NOMO-1 treated with DMSO at 0.1 percent for 48 hours (cell line): ENCODE measurements around the gene DPRX.

Source experiments
- DNase-seq: peaks from one replicate; lab custom pipeline; 2025; ENCODE audit not compliant: unreplicated experiment; lab: John Stamatoyannopoulos, UW

The DPRX gene, protein sequence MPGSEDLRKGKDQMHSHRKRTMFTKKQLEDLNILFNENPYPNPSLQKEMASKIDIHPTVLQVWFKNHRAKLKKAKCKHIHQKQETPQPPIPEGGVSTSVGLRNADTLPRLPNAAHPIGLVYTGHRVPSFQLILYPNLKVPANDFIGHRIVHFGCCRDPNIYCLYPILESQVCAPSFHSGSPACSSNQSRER

DNA sequence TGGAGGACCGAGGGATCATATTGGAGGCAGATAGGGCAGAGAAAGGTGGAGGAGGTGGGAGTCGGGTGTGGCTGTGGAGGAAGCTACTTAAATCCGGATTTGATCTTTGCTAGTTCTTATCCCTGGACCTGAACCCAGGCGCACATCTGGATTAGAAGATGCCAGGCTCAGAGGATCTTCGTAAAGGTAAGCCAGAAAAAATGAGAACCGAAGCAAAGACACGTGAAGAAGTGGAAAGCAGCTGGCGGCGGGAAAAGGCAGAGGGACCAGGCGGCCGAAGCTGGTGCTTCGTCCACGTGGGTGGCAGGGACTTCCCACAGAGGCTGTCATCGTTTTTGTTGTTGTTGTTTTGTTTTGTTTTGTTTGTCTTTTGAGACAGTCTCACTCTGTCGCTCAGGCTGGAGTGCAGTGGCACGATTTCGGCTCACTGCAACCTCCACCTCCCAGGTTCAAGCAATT, at the start of gene DPRX:
Gene DPRX, plus strand, starts transcription at position 51 of the 459 bp plus-strand sequence. Its CDS starts 108 bp downstream, at position 159.
- no peak for DNase-seq

DNA sequence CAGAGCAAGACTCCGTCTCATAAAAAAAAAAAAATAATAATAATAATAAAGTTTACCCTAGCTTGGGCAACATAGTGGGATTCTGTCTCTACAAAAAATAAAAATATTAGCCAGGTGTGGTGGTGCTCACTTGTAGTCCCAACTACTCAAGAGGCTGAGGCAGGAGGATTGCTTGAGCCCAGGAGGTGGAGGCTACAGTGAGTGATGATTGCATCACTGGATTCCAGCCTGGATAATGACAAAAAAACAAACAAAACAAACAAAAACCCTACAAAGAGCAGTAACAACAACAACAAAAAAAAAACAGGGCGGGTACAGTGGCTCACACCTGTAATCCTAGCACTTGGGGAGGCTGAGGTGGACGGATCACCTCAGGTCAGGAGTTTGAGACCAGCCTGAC, 48.6 kb upstream of the DPRX start:
- DNase-seq: no peak

DNA sequence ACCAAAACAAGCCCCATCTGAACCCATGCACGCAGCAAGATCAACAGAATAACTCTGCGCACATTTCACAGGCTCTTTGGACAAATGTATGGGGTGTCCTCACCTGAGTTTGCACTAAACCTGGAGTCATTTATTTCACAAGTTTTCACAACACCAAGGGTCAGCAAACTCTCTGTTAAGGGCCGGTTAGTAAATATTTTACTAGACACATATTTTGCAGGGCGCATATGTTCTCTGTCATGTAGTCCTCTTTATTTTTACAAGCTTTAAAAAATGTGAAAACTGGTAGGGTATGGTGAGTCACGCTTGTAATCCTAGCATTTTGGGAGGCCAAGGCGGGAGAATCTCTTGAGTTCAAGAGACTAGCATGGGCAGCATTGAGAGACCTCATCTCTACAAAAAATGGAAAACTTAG, 45.5 kb upstream of the DPRX start:
- DNase-seq: no peak

DNA sequence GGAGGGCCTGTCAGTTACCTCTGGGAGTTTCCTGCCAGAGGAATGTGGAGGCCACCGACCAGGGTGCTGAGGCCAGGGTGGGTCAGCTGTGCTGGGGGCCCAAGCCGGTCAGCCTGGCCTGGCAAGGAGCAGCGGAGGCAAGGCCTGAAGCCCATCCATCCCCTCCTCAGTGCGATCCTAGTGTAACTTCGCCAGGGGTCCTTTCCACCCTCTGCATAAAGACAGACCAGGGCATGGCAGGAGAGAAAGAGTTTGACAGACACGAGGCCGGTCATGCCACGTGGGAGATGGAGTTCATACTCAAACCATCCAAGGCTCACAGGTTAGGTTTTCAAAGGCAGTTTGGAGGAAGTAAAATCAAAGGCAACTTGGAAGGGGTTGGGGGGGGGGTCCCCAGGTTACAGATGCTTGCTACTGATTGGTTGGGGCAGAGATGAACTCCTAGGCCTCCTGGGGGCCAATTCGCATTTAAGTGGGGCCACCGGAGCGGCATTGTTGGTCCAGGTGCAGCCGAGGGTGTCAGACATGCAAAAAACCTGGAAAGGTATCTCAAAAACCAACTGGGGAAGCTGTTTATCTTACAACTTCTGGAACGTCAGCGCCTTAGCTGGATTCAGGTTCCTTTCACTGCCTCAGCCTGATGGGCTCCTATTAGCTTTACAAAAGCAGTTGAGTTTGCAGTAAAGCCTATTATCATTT, 36.8 kb upstream of the DPRX start:
- DNase-seq: no peak

DNA sequence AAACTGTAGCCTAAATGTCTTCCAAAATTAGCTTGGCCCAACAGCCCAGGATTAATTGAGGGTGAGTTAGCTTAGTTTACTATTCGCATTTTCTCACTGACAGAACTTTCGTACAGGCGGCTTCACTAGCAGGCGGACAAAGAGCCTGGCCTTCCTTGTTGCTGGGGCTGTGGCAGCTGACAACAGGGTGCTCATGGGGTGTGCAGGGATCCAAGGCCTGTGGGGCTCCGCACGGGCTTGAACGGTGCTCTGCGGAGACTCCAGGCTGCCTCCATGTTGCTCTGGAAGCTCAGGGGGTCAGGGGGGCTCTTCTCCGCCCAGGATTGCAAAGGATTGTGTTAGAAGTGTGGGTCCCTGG, 36.3 kb upstream of the DPRX start:
- no peak for DNase-seq

DNA sequence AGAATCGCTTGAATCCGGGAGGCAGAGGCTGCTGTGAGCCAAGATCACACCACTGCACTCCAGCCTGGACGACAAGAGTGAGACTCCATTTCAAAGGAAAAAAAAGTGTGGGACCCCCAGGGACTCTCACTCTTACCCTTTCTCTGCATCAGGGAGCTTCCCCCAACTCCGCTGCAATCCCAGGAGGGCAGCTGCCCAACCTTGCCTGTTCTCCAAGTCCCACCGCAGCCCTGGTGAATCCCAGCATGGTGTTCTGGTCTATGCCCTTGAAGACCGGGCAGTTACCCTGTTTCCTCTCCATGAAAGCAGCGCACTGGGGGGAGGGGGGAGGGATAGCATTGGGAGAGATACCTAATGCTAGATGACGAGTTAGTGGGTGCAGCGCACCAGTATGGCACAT, 35.7 kb upstream of the DPRX start:
- no peak for DNase-seq

DNA sequence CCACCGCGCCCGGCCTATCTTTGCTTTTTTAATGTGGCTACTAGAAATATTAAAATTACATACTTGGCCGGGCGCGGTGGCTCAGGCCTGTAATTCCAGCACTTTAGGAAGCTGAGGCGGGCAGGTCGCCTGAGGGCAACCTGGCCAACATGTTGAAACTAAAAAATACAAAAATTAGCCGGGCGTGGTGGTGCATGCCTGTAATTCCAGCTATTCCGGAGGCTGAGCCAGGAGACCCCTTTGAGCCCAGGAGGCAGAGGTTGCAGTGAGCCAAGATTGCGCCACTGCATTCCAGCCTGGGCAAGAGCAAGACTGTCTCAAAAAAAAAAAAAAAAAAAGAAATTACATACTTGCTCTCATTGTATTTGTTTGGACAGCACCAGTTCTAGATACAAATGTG, 34.8 kb upstream of the DPRX start:
- DNase-seq: no peak

DNA sequence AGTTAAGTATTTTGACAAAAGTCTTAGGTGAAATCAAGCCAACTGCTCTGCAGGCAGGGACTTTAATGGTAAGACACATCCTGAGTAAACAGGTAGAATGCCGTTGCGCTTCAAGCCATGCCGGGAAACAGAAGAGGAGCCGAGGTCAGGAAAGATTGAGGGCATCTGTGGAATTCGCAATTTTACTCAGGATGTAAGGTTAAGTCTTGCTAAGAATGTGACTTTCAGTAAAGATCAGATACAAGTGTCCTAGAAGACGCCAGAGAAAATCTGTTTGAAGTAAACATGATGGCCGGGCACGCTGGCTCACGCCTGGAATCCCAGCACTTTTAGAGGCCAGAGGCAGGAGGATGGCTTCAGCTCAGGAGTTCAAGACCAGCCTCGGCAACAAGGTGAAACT, 33.4 kb upstream of the DPRX start:
- no peak for DNase-seq

DNA sequence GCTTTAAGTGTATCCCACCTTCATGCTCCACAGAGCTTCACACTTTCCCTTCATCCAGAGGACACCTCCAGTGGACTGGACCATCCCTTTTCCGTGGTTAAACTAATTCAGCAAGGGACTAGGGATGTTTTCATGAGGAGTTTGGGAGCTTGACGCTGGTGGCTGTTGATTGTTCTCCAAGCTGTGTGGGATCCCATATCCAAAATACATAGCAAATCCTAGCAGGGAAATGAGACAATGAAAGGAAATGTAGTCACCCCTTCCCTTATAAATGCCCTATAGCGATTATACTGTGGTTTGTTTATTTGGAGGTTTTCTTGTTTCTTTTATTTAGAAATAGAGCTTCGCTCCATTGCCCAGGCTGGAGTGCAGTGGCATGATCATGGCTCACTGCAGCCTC, 31.6 kb upstream of the DPRX start:
- no peak for DNase-seq

DNA sequence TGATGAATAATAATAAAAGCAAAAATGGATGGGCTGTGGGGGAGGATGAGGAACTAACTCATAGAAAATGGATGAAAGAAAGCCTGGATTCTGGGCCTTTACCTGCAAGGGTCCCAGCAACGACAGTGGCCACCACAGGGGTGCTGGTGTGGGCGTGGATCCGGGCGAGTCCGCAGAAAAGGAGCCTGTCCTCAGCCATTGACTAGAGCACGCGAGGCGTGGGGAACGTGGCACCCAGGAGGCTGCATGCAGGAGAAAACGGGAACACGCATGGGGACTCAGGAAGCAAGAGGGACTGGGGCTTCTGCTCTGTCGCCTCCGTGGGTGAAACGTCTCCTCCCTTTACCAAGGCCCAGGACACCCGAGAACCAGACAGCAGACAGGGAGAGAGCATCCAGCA, 25.8 kb upstream of the DPRX start:
- no peak for DNase-seq

DNA sequence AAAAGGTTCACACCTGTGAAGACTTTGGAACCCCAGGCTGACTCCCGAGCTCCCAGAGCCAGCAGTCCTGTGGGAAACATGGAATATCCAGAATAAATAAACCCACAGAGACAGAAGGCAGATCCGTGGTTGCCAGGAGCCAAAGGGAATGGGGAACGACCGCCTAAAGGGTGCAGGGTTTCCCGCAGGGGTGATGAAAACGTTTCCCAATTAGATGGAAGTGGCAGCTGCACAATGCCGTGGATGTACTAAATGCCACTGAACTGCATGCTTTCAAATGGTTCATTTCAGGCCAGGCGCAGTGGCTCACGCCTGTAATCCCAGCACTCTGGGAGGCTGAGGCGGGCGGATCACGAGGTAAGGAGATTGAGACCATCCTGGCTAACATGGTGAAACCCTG, 23.4 kb upstream of the DPRX start:
- no peak for DNase-seq

DNA sequence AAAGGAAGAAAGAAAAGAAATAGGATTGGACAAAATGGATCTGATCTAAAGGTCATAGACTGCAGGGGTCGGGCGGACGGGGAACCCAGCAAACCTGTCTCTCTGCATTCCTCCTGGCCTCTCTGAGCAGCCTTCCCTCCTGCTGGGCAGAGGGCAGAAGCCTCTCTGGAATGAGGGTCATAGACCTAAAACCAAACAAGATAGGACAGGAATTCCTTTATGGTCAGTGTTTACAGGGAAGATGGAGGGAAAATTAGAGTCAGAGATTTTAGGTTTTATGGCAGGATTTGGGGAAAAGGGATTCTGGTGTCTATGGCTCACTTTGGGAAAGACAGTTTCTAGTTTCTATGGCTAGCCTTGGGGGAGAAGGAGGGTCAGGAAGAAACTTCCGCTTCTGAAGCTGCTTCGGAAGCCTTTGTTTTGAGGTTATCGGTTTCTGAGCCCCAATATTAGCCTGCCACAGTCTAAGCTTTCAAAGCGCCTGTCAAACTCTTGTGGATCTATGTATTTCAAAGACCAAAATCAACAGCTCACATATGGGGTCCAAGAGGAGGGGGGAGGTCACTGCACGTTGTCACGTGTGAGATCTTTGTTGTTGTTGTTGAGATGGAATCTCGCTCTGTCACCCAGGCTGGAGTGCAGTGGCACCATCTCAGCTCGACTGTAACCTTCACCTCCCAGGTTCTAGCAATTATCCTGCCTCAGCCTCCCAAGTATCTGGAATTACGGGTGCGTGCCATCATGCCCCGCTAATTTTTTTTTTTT, 18.9 kb upstream of the DPRX start:
- DNase-seq: no peak

DNA sequence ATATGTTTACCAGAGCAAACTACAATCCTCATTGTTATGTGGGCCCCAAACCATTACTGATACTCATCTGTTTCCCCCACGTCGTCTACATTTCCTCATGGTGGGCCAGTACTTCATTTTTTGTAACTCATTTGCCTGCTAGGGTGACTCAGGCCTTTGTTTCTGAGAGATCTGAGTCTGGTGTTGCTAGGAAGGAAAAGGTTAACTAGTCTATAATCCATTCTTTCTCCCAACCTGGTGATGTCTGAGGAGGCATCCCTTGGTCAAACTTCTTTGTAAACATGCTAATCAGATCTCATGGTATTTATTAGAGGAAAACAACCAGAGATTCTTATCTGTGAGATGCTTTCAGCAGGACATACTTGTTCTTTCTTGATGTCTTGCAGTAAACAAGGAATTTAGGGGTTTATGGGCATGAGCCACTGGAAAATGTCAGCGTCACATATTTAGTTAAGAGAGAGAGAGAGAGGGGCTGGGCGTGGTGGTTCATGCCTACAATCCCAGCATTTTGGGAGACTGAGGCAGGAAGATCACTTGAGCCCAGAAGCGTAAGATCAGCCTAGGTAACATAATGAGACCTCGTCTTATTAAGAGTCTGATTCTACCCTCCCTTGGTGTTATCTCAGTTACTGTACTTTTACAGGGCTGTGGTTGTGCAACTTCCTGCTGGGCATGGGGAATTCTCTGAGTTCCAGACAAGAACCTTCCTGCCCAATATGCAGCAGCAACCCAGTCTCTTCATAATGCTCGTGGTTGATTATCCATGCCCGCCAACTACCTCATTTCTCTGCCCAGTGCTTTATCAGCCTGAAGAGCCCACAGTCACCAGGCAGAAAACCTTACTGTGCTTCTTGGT, 9.7 kb upstream of the DPRX start:
- no peak for DNase-seq

DNA sequence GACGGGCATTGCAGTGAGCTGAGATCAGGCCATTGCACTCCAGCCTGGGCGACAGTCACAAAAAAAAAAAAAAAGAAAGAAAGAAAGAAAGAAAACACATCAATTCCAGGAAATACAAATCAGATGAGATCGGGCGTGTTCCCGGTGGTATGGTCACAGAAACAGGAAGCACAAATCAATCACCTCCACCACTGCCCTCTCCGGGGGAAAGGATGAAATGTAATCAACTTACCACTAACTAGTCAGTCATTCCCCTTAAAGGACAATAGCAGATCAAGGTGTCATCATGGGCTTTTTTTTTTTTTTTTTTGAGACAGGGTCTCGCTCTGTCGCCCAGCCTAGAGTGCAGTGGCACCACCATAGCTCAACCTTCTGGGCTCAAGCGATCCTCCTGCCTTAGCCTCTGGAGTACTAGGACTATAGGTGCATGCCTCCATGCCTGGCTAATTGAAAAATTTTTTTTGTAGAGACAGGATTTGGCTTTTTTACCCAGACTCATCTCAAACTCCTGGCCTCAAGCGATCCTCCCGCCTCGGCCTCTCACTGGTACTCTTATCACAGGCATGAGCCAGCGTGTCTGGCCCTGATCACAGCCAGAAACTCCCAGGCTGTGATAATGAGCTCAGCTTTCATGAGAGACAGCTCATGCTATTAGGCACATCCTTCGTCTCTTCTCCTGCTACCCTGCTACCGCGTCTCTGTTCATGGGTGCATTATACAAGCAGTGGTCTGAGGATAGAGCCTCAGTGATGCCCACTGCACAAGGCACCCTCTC, 6.8 kb upstream of the DPRX start:
- DNase-seq: no peak

DNA sequence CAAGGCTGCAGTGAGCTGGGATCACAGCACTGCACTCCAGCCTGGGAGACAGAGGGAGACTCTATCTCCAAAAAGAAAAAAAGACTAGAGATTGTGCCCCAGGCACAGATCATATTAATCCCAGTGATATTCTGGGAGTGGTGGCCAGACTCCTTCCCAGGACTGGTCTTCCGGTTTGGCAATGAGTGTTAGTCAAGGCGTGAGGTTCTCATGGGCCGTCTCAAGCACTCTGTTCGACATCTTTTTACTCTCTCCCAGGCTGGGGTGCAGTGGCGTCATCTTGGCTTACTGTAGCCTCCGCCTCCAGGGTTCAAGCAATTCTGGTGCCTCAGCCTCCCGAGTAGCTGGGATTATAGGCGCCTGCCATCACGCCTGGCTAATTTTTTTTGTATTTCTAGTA, 5.3 kb upstream of the DPRX start:
- no peak for DNase-seq

DNA sequence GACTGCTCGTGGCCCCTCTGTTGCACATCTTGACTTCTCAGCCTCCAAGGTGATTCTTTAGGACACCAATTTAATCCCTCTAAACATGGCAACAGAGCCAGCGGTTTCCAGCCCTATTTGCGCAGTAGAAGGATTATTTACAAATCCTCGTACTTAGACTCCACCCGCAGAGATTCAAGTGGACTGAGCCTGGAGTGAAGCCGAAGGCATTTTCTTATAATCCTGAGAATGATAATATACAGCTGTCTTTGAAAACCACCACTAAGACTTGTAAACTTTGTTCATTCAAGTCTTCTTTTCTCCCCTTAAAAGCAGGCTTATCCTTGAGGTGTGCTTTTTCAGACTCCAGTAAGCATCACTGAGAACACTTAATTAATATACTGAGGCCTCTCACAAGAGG, 4.8 kb upstream of the DPRX start:
- no peak for DNase-seq

DNA sequence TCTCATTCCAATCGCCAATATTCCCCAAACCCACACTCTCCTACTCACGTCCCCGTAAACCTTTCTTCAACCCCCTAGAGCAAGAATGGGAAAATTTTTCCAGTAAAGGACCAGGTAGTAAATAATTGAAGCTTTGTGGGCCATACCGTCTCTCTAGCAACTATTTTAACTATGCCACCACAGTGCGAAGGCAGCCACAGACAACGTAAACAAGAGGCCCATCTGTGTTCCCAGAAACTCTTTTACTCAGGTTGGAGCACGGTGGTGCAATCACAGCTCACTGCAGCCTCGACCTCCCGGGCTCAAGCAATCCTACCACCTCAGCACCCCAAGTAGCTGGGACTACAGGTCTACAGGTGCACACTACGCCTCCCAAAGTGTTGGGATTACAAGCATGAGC, 3.0 kb downstream of the DPRX start:
- DNase-seq: no peak

DNA sequence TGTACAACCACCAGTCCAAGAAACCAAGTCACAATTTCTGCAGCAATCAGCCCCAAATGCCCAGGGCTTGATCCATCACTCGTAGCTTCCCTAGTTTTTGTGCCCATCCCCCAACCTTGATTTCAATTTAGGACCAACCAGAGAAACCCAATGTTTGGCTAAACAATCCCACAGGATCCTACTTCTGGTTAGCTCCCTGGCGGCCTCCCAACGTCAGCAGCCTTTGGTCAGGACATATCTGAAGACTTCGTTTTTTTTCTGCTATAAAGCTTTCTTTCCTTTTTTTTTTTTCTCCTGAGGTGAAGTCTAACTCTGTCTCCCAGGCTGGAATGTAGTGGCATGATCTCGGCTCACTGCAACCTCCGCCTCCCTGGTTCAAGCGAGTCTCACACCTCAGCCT, 7.7 kb downstream of the DPRX start:
- no peak for DNase-seq

DNA sequence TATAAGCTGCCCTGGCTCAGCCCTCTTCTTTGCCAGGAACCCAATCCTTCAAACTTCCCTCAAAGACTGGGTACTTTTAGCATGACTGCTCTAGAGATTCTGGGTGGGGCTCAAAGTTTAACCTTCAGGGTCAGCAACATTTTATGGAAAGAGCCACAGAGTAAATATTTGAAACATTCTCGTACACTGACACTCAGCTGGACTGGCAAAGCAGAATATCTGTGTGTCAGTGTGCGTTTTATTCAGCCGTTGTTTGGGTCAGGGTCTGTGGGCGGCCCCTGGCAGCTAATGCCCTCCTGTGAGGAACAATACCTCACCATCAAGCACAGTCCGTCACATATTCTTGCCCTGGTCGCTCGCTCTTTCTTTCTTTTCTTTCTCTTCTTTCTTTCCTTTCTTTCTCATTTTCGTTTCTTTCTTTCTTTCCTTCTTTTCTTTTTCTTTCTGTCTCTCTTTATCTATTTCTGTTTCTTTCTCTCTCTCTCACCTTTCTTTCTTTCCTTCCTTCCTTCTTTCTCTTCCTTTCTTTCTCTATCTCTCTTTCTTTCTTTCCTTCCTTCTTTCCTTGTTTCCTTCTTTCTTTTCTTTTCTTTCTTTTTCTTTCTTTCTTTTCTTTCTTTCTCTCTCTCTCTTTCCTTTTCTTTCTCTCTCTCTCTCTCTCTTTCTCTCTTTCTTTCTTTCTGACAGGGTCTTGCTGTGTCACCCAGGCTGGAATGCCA, 10.7 kb downstream of the DPRX start:
- DNase-seq: no peak
